Thyroid gland (tissue), 4 donors: Measurements from ENCODE around the gene COL21A1.

Source experiments
- CTCF ChIP-seq, 6 experiments: fragments of 200-600 bp in 3 of 6; fragments of 450-650 bp in 3 of 6; sonication (generic) in 3 of 6; IDR thresholded peaks; one replicate each; pipeline ENCODE4 v1.5.1; 2016 to 2019; ENCODE audit warnings: antibody characterized with exemption in 6 of 6, mild to moderate bottlenecking in 2 of 6, inconsistent platforms in 1 of 6, moderate library complexity in 1 of 6
- POLR2A ChIP-seq, 2 donors: fragments of 450-650 bp; IDR thresholded peaks; one replicate each; pipeline ENCODE4 v1.6.1; 2017; ENCODE audit warnings: antibody characterized with exemption in 2 of 2, mild to moderate bottlenecking in 2 of 2, moderate library complexity in 1 of 2

GRCh38 chr6:56047931-56048540 lies 199.3 kb downstream of the COL21A1 start:
- no peak for TF ChIP-seq POLR2A (IDR thresholded peaks at IDR 0.05)
- no peak for TF ChIP-seq CTCF (IDR thresholded peaks at IDR 0.05)
